Kidney glomerular epithelial cell (primary cell): ENCODE results near the gene NUP98.

Experiments
- DNase-seq: peaks from one replicate; lab custom pipeline; 2025; lab: John Stamatoyannopoulos, UW

NUP98 gene

GRCh38 chr11:3735827-3736226, 61.5 kb downstream of the NUP98 start:
- no peak for DNase-seq

- no peak for DNase-seq
Measured at GRCh38 chr11:3732671-3733436, 64.5 kb downstream of the NUP98 start.

- DNase-seq, result no peak
Measured at GRCh38 chr11:3723014-3723708, 74.2 kb downstream of the NUP98 start.

GRCh38 chr11:3722100-3722499, 75.3 kb downstream of the NUP98 start:
- no peak for DNase-seq

GRCh38 chr11:3720997-3721396, 76.4 kb downstream of the NUP98 start:
- no peak for DNase-seq

GRCh38 chr11:3712274-3712673, 85.1 kb downstream of the NUP98 start:
- no peak for DNase-seq

- DNase-seq, result no peak
Measured at GRCh38 chr11:3710485-3711259, 86.7 kb downstream of the NUP98 start.

- DNase-seq, result no peak
Measured at GRCh38 chr11:3709977-3710376, 87.4 kb downstream of the NUP98 start.

GRCh38 chr11:3707176-3707575, 90.2 kb downstream of the NUP98 start:
- DNase-seq, result no peak

GRCh38 chr11:3703383-3703782, 94.0 kb downstream of the NUP98 start:
- no peak for DNase-seq

- DNase-seq, result no peak
Measured at GRCh38 chr11:3700910-3701309, 96.4 kb downstream of the NUP98 start.

- no peak for DNase-seq
Measured at GRCh38 chr11:3700410-3700809, 96.9 kb downstream of the NUP98 start.

GRCh38 chr11:3686751-3687150, 110.6 kb downstream of the NUP98 start:
- no peak for DNase-seq

- DNase-seq, result no peak
Measured at GRCh38 chr11:3685923-3686322, 111.4 kb downstream of the NUP98 start.

- no peak for DNase-seq
Measured at GRCh38 chr11:3684819-3685172, 112.6 kb downstream of the NUP98 start.

- no peak for DNase-seq
Measured at GRCh38 chr11:3684129-3684818, 113.1 kb downstream of the NUP98 start.

GRCh38 chr11:3683039-3683438, 114.3 kb downstream of the NUP98 start:
- no peak for DNase-seq

GRCh38 chr11:3679077-3679476, 118.3 kb downstream of the NUP98 start:
- DNase-seq, result no peak

- DNase-seq, result no peak
Measured at GRCh38 chr11:3675971-3676370, 121.4 kb downstream of the NUP98 start.

GRCh38 chr11:3674189-3674588, 123.2 kb downstream of the NUP98 start:
- DNase-seq, result peak; percentile 83

- no peak for DNase-seq
Measured at GRCh38 chr11:3671334-3672254, 125.8 kb downstream of the NUP98 start, which contains the start of gene CHRNA10. Gene CHRNA10, minus strand, starts transcription at chr11:3671384. Its CDS starts 72 bp downstream, at chr11:3671312.
